NCI-H128 (cell line): ENCODE data around the gene KCNJ4.

Source experiments
- DNase-seq: peaks from one replicate; lab custom pipeline; 2025; ENCODE audit not compliant: unreplicated experiment; lab: John Stamatoyannopoulos, UW

KCNJ4 gene

DNA sequence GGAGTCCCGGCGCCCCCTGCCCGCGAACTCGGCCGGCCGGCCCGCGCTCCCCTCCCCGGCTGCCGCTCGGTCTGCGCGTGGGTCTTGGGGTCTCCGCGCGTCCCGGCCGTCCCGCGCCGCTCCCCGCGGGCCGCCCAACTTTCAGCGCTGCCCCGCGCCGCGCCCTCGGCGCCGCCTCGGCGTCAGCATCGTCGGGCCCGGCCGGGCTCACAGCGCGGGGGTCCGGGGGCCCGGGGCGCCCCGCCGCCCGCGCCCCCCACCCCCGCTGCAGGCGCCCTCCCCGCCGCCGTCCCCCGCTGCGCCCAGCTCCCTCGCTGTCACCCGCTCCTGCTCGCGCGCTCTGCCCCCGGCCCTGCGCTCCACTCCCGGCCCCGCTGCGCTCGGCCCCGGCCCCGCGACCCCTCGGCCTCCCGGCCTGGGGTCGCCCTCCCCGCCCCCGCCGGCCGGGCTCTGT is at the start of gene KCNJ4:
KCNJ4 (minus strand) TSS at position 124 of the 454 bp plus-strand sequence. CDS start 27,067 bp downstream, outside the sequence.
- DNase-seq: no peak

GRCh38 chr22:38503021-38503420 is 48.0 kb upstream of the KCNJ4 start:
- no peak for DNase-seq

- no peak for DNase-seq
Observed at GRCh38 chr22:38501797-38502672, 47.0 kb upstream of the KCNJ4 start.

DNA sequence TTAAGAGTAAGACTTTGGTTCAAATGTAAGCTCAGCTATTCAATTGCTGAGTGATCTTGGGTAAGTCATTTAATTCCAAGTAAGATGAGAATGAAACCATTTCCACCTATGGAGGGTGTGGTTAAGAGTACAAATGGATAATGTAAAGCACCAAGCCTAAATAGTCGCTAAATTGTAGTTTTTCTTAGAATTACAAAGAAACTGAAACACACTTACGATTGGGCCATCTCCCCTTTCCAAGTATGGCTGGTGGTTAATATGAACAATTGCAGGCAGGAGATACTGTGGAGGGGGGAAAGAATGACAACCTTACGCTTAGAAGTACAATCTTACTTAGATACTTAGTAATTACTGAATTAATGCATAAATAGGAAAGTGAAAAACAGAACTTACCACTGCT is 42.9 kb upstream of the KCNJ4 start:
- no peak for DNase-seq

GRCh38 chr22:38494939-38495338 is 39.9 kb upstream of the KCNJ4 start:
- DNase-seq: no peak

DNA sequence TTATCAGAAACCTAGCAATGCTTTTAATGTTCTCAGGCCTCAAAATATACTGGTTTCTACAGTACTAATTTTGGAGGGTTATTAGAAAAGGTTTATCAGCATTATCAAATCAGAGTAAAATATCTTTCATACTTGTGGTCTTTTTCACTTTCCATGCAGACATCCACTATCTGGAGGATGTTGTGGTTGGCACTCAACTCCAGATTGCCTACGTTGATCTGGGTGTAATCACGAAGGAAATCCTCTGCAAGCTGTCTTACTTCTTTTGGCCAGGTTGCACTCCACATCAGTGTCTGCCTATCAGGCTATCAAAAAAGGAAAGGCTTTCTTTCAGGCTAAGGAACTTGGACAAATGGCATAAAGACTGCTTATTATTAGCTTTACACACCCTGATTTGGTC is 39.5 kb upstream of the KCNJ4 start:
- no peak for DNase-seq

- no peak for DNase-seq
Observed at GRCh38 chr22:38491707-38492348, 36.8 kb upstream of the KCNJ4 start.

DNA sequence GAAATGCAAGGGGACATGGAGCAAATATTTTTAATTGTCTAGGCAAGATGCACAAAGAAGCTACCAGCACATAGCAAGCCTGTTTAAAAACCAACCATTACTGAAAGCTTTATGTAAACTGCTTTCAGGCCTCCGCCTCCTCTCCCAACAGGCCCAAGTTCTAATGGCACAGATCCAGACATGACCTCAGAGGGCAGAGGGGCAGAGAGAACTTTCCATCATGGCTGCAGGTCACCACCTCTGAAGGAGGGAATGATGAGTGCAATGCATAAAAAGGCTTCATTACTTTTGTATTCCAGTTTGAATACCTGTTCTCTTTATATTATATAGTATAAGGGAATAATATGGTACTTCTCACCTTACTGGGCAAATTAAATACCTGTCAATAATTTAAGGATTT is 35.9 kb upstream of the KCNJ4 start:
- no peak for DNase-seq

- no peak for DNase-seq
Observed at GRCh38 chr22:38490475-38490874, 35.5 kb upstream of the KCNJ4 start.

DNA sequence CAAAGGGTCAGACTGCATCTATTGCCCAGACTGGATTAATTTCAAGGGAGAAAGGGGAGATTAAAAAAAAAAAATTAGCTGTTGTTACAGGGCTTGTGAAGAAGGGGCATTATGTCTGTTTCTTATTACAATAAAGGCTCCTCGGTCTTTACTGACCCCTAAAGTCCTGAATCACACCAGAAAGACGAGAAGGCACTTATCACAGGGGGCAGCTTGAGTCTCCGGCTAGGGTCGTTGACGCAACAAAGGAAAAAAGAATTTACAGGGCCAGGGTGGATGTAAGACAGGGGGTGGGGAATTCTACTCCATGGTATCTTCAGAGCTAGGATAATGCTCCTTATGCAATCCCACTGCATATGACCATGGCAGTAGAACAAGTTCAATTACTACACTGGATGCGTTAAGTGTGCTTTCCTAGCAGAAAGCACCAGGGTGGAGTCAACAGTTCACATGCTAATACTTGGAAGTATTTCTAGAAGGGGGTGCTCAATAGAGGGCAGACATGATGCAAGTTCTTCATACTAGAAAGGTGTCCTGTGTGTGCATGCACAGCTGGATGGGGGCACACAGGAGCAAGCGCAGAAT is 34.7 kb upstream of the KCNJ4 start:
- DNase-seq: no peak

DNA sequence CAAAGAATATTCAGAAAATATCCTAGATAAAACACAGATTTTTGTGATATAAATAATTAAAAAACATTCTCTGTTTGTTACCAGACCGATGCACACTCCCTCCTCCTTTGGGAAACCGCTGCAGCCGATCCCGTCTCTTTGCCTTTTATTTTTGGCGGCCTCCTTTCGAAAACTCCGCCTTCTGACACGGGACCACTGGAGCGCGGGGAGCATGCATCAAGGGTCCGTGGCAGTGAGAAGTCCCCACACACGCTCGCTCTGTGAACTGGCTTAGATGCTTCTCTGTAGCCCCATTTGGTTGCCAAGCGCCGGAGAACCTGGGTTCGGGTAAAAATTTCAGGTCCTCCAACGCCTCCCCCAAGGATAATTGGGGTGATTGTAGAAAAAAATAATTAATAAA is 34.1 kb upstream of the KCNJ4 start:
- no peak for DNase-seq

DNA sequence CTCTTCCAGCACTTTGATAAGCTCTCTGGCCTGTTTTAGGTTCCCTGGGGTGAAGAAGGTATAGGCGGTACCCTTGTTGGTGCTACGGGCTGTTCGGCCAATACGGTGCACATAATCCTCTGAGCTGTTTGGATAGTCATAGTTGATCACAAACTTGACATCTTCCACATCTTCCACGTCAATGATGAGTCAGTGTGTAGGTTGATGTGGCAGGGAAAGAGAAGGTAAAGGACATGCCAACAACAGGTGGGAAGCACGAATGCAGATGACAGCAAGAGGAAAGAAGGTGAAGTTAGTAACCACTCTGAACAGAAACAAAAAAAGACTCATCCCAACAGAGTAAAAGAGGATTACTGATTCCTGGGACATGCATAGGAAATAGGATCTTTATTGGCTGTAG is 32.9 kb upstream of the KCNJ4 start:
- no peak for DNase-seq

GRCh38 chr22:38485783-38486182 is 30.8 kb upstream of the KCNJ4 start:
- DNase-seq: no peak

- DNase-seq: no peak
Observed at GRCh38 chr22:38484244-38484643, 29.2 kb upstream of the KCNJ4 start.

GRCh38 chr22:38482662-38483308 is 27.8 kb upstream of the KCNJ4 start:
- DNase-seq: no peak

DNA sequence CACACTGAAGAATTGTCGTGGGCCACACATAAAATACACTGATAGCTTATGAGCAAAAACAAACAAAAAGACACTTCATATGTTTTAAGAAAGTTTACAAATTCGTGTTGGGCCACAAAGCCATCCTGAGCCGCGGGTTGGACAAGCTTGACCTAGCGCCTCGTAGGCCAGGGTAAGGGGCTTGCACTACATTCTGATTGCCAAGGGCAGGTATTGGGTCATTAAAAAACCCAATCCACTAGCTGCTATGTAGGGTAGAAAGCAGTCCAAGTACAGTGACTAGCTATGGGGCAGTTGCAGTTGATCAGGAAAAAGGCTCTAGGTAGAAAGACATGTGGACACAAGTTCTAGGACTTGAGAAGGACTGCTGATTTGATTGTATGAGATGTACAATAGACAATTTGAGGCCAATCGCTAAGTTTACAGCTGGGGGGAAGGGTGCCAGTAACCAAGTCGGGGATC is 26.9 kb upstream of the KCNJ4 start:
- no peak for DNase-seq

- no peak for DNase-seq
Observed at GRCh38 chr22:38481162-38481870, 26.3 kb upstream of the KCNJ4 start.

GRCh38 chr22:38479096-38479837 is 24.3 kb upstream of the KCNJ4 start:
- no peak for DNase-seq

DNA sequence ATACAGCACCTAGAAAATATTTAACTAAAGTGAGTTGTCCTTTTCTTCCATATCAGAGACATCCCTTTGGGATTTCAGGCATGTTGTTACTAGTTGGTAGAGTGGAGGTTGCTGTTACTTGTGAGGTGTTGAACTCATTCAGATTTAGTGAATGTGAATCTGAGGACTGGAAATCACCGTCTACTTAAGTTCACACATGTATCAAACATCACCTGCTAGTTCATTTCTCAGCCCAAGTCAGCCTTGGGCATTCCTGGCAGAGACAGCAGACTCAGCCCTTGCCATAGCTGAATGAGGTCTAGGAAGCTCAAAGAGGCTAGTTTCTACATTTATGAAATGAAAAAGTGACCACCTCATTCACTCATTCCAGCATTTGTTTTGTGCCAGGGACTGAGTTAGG is 22.6 kb upstream of the KCNJ4 start:
- no peak for DNase-seq

- no peak for DNase-seq
Observed at GRCh38 chr22:38474003-38474607, 19.1 kb upstream of the KCNJ4 start.
